ENCODE data around the gene CDC6.

GRCh38 chr17:40297511-40297910 lies 9.8 kb downstream of the CDC6 start:
- TF ChIP-seq, protein P1, sequence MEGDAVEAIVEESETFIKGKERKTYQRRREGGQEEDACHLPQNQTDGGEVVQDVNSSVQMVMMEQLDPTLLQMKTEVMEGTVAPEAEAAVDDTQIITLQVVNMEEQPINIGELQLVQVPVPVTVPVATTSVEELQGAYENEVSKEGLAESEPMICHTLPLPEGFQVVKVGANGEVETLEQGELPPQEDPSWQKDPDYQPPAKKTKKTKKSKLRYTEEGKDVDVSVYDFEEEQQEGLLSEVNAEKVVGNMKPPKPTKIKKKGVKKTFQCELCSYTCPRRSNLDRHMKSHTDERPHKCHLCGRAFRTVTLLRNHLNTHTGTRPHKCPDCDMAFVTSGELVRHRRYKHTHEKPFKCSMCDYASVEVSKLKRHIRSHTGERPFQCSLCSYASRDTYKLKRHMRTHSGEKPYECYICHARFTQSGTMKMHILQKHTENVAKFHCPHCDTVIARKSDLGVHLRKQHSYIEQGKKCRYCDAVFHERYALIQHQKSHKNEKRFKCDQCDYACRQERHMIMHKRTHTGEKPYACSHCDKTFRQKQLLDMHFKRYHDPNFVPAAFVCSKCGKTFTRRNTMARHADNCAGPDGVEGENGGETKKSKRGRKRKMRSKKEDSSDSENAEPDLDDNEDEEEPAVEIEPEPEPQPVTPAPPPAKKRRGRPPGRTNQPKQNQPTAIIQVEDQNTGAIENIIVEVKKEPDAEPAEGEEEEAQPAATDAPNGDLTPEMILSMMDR (IDR thresholded peaks at IDR 0.05) = no peak
- TF ChIP-seq POLR2A (IDR thresholded peaks at IDR 0.05) = no peak
